ENCODE measurements around the gene CCT5.

Gene CCT5

DNA sequence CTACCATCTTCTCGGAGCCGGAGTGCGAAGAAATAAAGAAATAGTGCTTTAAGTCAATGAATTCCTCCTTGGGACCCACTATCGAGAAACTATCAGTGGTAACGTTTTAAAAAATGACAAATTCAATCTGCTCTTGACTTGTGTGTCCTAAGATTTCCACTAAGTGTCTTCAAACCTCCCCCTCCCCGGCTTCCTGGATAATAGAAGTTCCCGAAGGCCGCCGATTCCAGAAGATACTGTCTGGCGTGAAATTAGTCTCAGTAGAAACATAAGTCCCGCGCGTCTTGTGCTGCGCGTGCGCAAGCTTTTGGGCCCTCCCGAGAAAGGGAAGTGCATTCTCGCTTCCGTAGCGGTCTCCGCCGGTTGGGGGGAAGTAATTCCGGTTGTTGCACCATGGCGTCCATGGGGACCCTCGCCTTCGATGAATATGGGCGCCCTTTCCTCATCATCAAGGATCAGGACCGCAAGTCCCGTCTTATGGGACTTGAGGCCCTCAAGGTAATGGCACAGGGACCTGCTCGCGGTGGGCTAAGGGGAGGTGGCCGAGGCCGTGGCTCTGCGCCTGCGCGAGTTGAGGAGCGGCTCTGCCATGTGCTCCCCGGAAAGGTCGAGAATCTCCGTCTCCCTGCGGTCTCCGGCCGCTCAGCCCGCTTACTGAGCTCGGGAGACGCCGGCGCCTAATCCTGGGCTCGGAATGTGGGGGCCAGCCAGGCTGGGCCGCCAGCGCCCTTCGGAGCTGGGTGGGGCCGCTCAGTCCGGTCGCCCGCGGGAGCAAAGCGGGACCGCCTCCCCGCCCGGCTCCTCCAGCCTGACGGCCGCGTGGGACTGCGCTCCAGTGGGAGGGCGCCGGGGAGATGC lies at the start of gene CCT5:
Gene CCT5, plus strand, starts transcription at position 333 of the 858 bp plus-strand sequence. Its CDS starts 61 bp downstream, at position 394.
- DNase-seq = peak; percentile 96

DNA sequence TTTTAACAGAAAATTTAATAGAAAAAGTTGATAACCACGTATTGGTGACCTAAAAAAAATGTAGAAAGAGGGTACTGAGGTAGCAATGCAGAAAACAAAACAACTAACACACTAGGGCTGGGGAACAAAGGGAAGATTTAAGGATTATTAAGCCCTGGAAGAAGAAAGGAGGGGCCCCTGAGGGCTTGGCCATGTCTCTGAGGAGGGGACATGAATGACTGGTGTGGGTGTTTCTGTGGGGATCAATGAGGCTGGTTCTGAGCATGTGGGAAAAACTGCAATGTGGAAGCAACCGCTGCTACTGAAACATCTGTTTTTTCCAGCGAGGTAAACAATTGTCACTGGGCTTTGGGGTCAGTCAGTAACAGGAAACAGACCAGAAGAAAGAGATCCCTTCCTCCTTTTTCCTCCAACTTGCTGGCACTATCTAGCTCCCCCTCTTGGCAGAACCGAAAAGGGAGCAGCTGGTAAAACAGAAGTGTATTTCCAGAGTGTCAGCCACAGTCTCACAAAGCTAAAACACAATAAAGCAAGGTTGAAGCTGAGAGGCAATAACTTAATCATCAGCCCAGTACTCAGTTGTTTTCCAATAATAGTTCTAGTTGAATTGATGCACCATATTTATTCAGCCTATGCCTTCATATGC lies 48.7 kb upstream of the CCT5 start:
- no peak for DNase-seq

DNA sequence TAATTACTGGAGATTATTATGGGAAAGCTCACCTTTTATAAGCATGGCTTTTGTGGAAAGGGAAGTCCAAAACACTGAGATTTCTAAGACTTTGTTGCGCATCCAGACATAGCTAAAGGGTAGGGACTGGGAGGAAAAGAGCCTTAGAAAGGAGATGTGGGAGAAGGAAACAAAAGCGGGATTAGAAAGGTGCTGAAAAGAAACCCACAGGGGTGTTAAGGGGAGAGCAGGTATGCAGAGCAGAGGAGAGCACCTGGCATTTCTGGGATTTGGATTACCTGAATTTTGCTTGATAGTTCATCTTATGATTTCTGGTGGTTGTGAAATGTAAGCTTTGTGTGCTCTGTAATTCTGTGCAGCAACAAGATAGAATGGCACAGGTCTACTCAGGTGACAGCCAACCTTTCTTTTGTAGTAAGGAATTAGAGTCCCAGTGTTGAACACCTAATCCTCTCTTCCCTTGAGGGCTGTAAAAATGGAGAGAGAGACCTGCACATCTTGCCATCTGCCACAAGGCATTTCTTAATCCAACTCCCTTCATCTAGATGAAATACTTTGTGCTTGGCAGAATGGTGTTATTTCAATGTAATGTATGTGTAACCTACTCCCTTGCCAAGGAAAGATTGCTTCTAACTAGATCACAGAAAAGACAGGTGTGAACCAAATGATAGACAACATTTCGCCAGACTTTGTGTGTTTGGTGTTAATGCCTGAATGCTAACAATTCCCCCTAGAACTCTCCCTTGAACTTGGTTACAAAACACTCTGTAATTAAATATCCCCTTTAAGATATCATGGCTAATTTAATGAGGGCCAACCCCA lies 47.8 kb upstream of the CCT5 start:
- DNase-seq = no peak

DNA sequence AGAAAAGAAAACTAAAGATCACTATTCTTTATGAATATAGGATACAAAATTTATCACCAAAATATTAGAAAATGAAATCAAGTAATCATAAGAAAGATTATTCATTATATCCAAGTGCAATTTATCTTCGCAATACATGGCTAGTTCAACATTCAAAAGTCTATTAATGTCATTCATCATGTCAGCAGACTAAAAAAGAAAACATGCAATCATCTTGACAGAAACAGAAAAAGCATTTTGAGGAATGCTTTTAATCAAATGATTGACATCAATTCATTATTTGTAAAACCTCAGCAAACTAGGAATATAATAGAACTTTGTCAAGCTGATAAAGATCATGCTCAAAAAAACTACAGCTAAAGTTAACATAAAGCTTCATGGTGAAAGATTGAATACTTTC lies 41.1 kb upstream of the CCT5 start:
- DNase-seq = no peak

DNA sequence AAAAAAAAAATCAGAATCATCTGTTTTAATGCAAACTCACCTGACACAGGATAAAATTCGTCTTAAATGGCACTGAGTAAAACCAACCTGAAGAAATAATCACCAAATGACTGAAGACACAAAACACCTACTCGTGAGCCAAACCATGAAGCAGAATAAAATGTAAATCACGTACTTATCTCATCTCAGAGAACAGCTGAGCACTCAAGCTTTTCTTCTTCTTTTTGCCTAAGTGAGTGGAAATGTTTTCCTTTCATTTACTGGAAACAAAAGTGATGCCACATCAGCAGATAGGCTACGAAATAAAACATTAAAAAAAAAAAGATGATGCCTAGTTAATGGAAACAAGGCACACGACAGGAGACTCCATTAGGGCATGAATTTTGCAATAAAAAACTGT lies 36.8 kb upstream of the CCT5 start:
- DNase-seq = no peak

DNA sequence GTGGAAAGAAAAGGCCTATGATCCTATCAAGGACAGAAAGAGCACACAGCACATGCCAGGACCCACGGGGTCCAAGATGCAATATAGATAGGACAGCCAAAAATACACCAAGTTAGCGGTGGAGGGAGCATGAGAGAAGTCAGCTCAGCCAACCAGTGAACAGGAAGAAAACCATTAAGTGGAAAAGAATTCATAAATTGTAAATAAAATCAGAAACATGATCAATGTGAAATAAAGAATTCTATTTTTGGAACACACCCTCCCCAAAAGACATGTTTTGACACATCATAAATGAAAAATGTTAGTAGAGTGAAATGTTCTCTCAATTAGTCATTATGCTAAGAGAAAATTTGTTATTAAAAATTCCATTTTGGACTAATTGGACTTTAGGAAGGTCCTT lies 36.0 kb upstream of the CCT5 start:
- no peak for DNase-seq

DNA sequence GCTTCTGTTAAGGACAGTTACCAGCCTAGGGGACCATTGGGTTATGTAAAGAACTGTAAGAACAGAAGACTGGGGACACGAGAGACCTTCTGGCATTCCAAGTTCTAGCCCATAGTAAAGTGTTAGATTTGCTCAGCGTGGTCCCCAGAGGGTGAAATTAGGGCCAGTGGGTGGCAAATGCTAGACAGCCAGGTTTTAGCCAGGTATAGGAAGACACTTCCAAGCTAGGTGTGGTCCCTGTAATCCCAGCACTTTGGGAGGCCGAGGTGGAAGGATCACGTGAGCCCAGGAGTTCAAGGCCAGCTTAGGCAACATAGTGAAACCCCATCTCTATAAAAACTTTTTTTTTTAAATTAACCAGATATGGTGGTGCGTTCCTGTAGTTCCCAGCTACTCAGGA lies 34.7 kb upstream of the CCT5 start:
- DNase-seq = no peak

DNA sequence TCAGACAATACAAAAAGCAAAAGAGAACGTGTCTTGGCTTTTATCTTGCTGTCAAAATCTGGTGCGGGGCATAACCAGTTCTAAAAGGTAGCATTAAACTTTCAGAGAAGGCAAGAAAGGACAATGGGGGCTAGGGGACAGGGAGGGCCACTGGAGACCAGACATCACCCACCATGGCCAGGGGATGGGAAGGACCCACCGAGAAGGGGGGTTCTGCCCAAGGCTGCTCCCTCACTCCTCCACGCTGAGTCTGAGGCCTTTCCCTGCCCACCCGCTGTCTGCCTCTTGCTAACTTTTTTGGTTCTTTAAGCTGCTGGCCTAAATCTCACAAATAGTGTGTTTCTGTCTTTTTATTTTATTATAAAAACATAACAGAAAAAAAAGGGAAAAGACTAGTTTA lies 34.0 kb upstream of the CCT5 start:
- DNase-seq = no peak

DNA sequence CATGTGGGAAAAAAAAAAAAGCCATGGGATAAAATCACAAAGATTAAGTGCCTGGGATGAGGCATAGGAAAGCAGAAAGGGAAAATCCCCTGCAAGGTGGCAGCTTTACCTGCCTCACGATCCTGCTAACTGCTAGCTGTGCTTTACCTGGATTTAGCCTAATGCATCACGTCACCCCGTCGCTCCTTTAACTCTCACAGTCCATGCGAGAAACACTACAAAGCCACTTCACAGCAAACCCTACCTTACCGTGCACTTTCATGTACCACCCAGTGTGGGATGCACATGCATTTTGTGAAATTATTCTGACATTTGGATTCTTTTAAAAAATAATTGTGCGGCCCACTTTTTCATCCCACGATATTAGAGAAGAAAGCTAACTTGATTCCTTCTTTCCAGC lies 31.4 kb upstream of the CCT5 start:
- no peak for DNase-seq

DNA sequence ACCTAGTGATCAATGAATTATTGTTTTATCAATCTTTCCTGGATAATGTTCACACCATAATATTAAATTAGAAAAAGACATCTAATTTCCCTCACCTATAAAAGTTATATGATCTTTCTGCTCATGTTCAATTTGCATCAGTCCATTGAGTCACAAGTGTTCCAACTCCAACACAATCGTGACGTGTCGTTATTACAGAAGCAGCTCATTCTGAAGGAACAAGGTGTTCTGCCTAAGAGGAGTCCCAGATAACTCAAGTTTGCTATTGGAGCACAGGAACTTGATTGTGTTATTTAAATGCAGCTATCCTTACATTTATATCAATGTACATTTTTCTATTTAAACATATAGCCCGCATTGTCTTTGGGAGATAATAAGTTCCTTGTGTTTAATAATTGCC lies 31.0 kb upstream of the CCT5 start:
- DNase-seq = no peak

DNA sequence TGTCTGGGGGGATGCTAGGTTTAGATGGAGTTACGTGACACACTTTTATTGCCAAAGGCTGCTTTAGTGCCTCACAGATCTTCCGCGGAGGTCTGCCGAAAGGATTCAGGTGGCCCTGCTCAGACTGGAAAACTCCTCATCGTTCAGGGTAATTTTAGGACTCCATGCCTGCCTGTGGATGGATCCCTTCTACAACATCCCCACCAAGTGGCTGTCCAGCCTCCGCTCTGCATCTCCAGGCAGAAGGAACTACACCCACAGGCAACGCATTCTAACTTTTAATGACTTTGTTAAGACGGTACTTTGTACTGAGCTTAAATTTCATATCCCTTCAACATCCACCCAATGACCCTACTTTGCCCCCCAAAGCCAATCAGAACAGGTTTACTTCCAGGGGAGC lies 29.8 kb upstream of the CCT5 start:
- DNase-seq = no peak

DNA sequence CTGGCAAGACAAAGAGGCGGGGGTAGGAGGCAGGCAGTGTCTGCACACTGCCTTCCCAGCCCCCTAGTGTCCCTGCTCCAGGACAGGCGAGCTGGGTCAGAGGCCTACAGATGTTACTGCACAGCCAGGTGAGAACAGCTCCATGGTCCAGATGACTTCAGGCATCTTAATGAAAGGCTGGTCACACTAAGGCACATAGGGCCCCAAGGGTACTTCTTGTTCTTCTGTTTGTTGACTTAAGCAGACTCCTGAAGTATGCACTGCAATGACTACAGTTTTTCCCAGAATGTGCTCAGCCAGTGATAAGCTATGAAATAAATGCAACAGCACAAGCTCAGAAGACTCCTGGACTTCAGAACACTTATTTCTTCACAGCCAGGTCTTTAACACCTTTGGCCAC lies 27.8 kb upstream of the CCT5 start:
- DNase-seq = no peak

DNA sequence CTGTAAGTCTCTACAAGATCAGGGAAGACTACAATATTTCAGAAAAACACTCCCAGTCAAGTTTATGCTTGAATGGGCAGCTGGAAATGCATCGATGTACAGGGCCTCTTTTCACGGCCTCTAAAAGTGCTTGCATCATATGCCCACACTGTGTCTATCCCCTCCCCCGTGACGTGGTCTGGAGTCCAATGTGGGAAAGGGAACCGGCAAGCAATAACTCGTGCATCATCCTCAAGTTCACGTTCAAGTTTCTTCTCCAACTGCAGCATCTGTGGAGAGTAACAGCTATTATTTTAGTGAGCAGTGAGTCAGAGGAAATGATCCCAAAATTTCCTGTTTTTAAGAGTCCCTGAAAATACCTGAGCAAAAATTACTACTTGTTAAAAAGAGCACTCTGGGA lies 22.7 kb upstream of the CCT5 start:
- no peak for DNase-seq

DNA sequence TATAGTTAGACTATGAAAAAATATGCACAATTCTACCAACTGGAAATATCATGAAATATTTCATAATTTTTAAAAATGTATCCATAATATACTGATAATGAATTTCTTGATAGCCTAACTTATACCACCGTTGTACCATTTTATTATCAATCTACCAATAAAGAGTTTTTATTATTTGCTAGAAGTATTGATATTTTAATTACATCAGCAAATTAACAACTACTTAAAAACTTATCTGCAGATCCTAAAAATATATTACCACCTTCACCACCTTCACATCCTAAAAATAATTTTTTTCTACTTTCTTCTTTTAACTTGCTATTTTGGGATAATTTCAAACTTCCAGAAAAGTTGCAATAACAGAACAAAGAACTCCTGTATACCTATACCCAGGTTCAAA lies 21.8 kb upstream of the CCT5 start:
- DNase-seq = no peak

DNA sequence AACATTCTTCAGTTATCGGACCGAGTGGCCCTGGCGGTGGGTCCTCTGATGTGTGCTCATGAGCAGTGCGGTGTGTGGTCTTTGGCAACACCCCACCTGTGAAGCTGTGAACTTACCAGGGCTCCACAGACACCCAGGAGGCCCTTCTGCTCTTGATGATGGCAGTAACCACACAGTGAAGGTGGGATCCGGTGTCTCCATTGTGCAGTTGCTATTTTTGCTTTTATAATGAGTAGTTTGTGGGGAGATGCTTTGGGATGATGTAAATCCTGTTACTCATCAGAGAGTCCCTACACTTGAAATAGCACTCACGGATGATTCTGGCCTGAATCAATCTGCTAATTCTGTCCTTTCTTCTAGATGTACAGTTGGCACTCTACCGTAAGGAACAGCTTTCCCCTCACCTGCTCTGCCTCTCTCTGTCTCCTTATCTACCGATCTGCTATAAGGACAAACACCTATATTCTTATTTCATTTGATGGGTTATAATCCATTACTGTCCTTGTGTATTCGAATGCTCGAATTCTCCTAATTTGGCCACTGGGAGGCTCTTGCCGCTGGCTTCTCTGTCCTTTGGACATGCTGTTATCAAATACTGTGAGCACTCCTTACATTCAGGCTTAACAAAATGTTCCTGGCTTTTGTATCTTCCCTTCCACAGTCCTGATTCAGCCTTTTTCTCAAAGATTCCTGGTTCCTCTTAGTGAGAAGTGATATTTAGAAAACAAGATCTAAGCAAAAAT lies 20.6 kb upstream of the CCT5 start:
- DNase-seq = no peak

DNA sequence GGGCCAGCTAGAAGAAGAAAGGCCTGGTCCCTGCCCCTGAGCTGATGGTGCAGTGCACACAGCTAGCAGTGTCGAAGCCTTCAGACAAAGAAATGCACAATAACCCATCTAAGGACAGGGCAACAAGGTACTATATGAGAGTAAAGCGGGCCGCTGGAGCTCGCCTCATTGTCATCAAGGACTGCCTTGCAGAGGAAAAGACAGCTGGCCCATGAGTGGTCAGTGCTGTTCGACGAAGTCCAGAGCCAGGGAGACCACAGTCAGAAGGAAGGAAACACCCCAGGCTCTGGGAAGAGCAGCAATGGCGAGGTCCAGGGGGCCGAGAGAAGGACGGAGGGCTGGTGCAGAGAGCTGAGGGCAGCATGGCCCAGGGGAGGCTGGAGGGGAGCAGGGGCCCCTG lies 17.7 kb upstream of the CCT5 start:
- no peak for DNase-seq

DNA sequence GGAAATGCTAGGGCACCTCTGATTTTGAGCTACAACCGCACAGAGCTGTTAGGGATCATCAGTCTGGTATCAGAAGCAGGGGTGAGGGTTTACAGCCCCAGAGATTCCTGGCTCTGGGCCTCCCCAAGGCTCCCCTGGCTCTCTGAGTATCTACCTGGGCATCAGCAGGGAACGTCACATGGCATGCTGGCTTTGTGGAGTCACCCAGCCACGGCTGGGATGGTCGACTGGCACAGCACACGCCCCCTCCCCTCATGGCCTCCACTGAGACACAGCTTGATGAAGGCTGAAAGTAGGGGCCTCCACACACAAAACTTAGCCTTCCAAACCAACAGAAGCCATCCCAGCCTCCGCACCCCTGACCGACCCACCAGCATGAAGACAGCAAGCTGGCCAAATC lies 17.1 kb upstream of the CCT5 start:
- DNase-seq = no peak

DNA sequence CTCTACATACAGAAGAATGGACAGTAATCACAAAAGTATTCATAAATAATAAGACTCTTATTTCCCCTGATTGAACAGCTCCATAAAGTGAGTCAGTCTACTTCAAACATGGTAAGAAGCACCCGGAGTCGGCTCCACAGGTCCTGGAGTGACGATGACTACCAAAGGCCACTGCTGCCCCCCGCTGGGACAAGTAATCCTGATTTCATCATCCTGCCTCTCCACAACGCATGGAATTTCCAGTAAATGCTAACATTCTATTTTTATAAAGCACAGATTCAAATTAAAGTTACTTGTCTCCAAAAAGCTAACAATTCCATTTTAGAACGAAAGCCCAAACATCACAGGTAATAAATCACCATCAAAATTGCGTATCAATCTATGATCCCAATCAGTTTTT lies 16.6 kb upstream of the CCT5 start:
- no peak for DNase-seq

DNA sequence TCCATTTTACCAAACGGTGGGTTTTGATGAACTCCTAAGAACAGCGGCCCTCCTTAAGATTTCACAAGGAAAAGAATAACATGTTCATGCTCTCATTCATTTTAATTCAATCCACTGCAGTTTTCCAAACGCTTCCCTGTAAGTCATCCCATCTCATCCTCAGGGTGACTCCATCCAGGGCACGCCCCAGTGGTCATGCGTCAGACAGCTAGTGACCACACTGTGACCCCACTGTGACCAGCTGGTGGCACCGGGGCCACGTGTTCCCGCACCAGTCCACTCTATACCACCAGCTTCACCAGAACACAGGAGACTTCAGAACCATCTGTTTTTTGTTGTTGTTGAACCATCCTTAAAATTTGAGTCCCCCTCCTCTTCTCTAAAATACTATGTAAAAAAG lies 14.7 kb upstream of the CCT5 start:
- no peak for DNase-seq

DNA sequence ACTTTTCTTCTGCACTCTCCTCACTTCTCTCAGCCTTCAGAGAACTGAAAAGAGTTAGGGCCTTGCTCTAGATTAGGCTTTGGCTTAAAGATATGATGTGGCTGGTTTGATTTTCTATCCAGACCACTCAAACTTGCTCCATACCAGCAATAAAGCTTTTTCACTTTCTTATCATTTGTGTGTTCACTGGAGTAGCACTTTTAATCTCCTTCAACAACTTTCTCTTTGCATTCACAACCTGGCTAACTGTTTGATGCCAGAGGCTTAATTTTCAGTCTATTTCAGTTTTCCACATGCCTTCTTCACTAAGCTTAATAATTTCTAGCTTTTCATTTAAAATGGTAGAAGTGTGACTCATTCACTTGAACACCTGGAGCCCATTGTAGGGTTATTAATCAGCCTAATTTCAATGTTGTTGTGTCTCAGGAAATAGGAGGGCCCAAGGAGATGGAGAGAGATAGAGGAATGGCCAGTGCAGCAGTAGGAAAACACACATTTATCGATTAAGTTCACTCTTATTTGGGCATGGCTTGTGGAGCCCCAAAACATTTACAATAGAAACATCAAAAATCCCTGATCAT lies 6.3 kb upstream of the CCT5 start:
- no peak for DNase-seq

DNA sequence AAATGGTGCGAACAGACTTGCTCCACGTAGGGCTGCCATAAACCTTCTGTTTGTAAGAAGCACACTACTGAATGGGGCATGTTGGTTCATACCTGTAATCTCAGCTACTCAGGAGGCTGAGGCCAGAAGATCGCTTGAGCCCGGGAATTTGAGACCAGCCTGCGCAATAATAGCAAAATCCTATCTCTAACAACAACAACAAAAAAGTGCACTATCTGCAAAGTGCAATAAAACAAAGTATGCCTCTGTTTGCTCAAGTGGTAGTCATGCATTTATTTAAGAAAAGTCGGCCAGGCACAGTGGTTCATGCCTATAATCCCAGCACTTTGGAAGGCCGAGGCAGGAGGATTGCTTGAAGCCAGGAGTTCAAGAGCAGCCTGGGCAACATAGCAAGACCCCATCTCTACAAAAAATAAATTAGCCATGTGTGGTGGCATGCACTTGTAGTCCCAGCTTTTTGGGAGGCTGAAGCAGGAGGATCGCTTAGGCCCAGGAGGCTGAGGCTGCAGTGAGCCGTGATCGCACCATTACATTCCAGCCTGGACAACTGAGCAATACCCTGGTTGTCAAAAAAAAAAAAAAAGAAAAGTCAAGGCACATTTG lies 5.6 kb upstream of the CCT5 start:
- DNase-seq = no peak

DNA sequence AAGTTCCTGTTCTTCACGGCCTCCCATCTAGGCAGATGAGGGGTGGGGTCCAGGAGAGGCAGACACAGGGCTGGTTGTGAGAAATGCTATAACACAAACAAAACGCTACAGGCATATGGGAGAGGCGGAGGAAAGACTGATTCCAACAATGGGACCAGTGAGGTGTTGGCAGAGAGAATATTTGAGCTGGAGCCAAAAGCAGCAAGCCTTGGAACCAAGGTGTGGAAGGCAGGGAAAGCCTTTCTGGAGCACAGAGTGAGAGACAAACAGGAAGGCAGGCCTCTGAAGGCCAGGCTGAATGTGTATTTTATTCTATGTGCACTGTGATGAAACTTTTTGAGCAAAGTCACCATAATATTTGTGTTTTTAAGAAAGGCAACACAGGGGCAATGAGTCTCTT lies 3.3 kb upstream of the CCT5 start:
- DNase-seq = no peak

Measured in CD4-positive, alpha-beta T cell treated with Interleukin-21 for 1 hour (primary cell).